ENCODE data around the gene SLC43A3. TPM values are rescaled to one million over a fixed set of nuclear protein-coding genes. Genes with fewer than 3 reads are reported as not detected.
A peak's percentile ranks its signal among the peaks of the same experiment; 100 is the strongest.

SLC43A3 gene
- total and polyA plus RNA-seq, 2 of the 4 experiments (the other 2 are of a cell fraction): 12.7 to 21.1 TPM

DNA sequence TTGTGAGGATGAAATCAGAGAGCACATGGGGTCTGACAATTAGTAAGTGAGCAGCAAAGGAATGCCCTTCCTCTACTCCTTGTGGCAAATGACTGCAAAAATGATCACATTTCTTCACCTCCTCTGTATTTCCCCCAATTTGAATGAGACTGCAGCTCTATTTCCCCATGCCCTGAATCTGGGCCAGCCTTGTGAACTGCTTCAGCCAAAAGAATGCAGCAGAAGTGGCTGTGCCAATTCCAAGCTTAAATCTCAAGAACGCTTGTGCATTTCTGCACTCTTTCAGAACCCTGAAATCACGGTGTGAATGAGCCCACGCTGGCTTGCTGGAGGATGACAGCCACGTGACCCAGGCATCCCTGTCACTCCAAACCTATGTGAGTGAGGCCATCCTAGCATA, 9.9 kb downstream of the SLC43A3 start:
- 47% methylated on average over 3 of the region's 4 CpGs; no CpG with 5 or more reads in 1 of the 2 experiments for WGBS, 2 experiments (ENCODE audit: extremely low coverage in 2 of 2, insufficient read length in 1 of 2)
- no peak overlapping the region for H2BK5ac ChIP-seq (ENCODE audit: low read depth, low read length, poor library complexity, severe bottlenecking)
- H3K4me3 ChIP-seq (ENCODE audit: insufficient read depth, low read depth, low read length): no peak overlapping the region
- H3K4me1 ChIP-seq (ENCODE audit: control insufficient read depth, insufficient read depth, low read length): no peaks in the 10 kb centered on the region
- no peak overlapping the region for H2AK9ac ChIP-seq (replicated peaks; ENCODE audit: low read depth, low read length, poor library complexity)
- H3K9me3 ChIP-seq (ENCODE audit: control insufficient read depth, insufficient read depth, low read length): no peaks in the 10 kb centered on the region
- DNase-seq (peak; percentile 48), ATAC-seq (ENCODE audit: low read depth) (peak; percentile 51)
- no peaks in the 10 kb centered on the region; the same call in 1 of the 2 replicates for H3K9me1 ChIP-seq (ENCODE audit: insufficient read depth, low read length)
- H3K4me2 ChIP-seq (ENCODE audit: low read depth, low read length): no peak overlapping the region
- no peak overlapping the region for H3K56ac ChIP-seq (ENCODE audit: extremely low read depth, insufficient read depth, low read length)
- H2BK20ac ChIP-seq (ENCODE audit: low read depth, low read length): no peak overlapping the region
- no peak overlapping the region for H4K5ac ChIP-seq (ENCODE audit: low read depth, low read length)
- ChIA-PET CTCF (interaction anchor here (0.6 kb wide), 1 partner anchor 142 kb away, joined by 4 read pairs; no protein-coding TSS in a partner anchor), POLR2A (ENCODE audit: unreplicated experiment) (no interaction called here)
- H3K36me3 ChIP-seq (ENCODE audit: control insufficient read depth, insufficient read depth, low read length): peaks cover 28% of the 10 kb centered on the region
- H3K27me3 ChIP-seq (ENCODE audit: control insufficient read depth, insufficient read depth, low read length): no peaks in the 10 kb centered on the region
- H3K4ac ChIP-seq (ENCODE audit: low read depth, low read length): no peak overlapping the region
- no peak overlapping the region for H3K14ac ChIP-seq (replicated peaks; ENCODE audit: low read depth, low read length)
- H3K9ac ChIP-seq (ENCODE audit: low read depth, low read length): no peak overlapping the region
- TF ChIP-seq BHLHE40 (IDR thresholded peaks at IDR 0.05; ENCODE audit: low read depth, low read length): no peak
- no peak for TF ChIP-seq RCOR1 (IDR thresholded peaks at IDR 0.05; ENCODE audit: insufficient replicate concordance, low read length)
- TF ChIP-seq, protein P1, sequence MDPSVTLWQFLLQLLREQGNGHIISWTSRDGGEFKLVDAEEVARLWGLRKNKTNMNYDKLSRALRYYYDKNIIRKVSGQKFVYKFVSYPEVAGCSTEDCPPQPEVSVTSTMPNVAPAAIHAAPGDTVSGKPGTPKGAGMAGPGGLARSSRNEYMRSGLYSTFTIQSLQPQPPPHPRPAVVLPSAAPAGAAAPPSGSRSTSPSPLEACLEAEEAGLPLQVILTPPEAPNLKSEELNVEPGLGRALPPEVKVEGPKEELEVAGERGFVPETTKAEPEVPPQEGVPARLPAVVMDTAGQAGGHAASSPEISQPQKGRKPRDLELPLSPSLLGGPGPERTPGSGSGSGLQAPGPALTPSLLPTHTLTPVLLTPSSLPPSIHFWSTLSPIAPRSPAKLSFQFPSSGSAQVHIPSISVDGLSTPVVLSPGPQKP (IDR thresholded peaks at IDR 0.05; ENCODE audit: borderline replicate concordance, low read depth, low read length): no peak
- no peak for TF ChIP-seq NFE2L2 (IDR thresholded peaks at IDR 0.05; ENCODE audit: low read depth, low read length)
- TF ChIP-seq MAFK (IDR thresholded peaks at IDR 0.05; ENCODE audit: low read depth, low read length): no peak
- TF ChIP-seq MAZ (IDR thresholded peaks at IDR 0.05; ENCODE audit: borderline replicate concordance, low read depth, low read length): no peak
- no peak for TF ChIP-seq SMC3 (IDR thresholded peaks at IDR 0.05; ENCODE audit: low read depth, low read length)
- TF ChIP-seq, protein P2, sequence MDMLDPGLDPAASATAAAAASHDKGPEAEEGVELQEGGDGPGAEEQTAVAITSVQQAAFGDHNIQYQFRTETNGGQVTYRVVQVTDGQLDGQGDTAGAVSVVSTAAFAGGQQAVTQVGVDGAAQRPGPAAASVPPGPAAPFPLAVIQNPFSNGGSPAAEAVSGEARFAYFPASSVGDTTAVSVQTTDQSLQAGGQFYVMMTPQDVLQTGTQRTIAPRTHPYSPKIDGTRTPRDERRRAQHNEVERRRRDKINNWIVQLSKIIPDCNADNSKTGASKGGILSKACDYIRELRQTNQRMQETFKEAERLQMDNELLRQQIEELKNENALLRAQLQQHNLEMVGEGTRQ (IDR thresholded peaks at IDR 0.05; ENCODE audit: low read depth, low read length): no peak
- no peak overlapping the region for H4K8ac ChIP-seq (ENCODE audit: low read depth in 2 of 2, low read length in 2 of 2)
- H3K23ac ChIP-seq (ENCODE audit: low read depth, low read length): no peak overlapping the region
- in situ Hi-C loops (cut with MboI; ENCODE audit: low sequenced_read_pairs): no loop called here
- H2AK5ac ChIP-seq (ENCODE audit: low read depth, low read length): no peak overlapping the region
- BruUV-seq (replicated peaks): no TSS peak
- no peak overlapping the region for H3K27ac ChIP-seq (ENCODE audit: insufficient read depth, low read length)
- H4K20me1 ChIP-seq (ENCODE audit: insufficient read depth, low read length): no peaks in the 10 kb centered on the region
- no peak overlapping the region for H2BK15ac ChIP-seq (ENCODE audit: low read depth, low read length)
- H2AFZ ChIP-seq (replicated peaks; ENCODE audit: low read length, poor library complexity): no peak overlapping the region
- dilution Hi-C loops (cut with HindIII; ENCODE audit: low sequenced_read_pairs, unreplicated experiment): no loop called here
- intact Hi-C loops (cut with micrococcal nuclease): no loop called here
- no peak overlapping the region for H2BK120ac ChIP-seq (ENCODE audit: low read depth, low read length)
- no peaks in the 10 kb centered on the region for H3K79me1 ChIP-seq (ENCODE audit: low read depth in 1 of 2, low read length in 2 of 2)
- H3K18ac ChIP-seq (ENCODE audit: low read depth, low read length): no peak overlapping the region
- no peak overlapping the region for H4K91ac ChIP-seq (ENCODE audit: insufficient read depth, low read depth, low read length)

Data from IMR-90 (cell line).